ENCODE results near the gene KRT75. TPM values are rescaled to one million over a fixed set of nuclear protein-coding genes. Genes with fewer than 3 reads are reported as not detected.

KRT75 gene
- polyA plus RNA-seq, 1 donor from 2014 or later, result not detected

GRCh38 chr12:52418576-52419110 lies 15.5 kb downstream of the KRT75 start:
- no peak overlapping the region for H3K4me3 ChIP-seq (ENCODE audit: low read length)
- H3K9ac ChIP-seq (ENCODE audit: low read length), result no peak overlapping the region
- no peaks in the 10 kb centered on the region for H3F3A ChIP-seq (ENCODE audit: insufficient read depth, low read length, poor library complexity, severe bottlenecking)
- H3K27me3 ChIP-seq (ENCODE audit: insufficient read depth, low read depth, low read length), result no peaks in the 10 kb centered on the region
- H3K9me3 ChIP-seq (ENCODE audit: low read length), result no peaks in the 10 kb centered on the region
- H3K9me2 ChIP-seq (ENCODE audit: insufficient read depth, low read length), result no peaks in the 10 kb centered on the region
- no peak overlapping the region for H2AFZ ChIP-seq (ENCODE audit: low read depth, low read length)
- H3K79me2 ChIP-seq (replicated peaks; ENCODE audit: insufficient read depth, low read length), result no peaks in the 10 kb centered on the region
- H3K4me2 ChIP-seq (ENCODE audit: low read length), result no peak overlapping the region
- H3K36me3 ChIP-seq (ENCODE audit: insufficient read depth, low read length), result no peaks in the 10 kb centered on the region
- no peak overlapping the region for H3K27ac ChIP-seq (ENCODE audit: low read length)
- TF ChIP-seq RAD21 (conservative IDR thresholded peaks at IDR 0.05) (no peak), EP300 (conservative IDR thresholded peaks at IDR 0.05; ENCODE audit: poor library complexity, severe bottlenecking) (no peak), MXI1 (conservative IDR thresholded peaks at IDR 0.05; ENCODE audit: poor library complexity, severe bottlenecking) (no peak), POLR2AphosphoS5 (IDR thresholded peaks at IDR 0.05) (no peak), TAF1 (IDR thresholded peaks at IDR 0.05; ENCODE audit: low read depth) (no peak), SMC3 (conservative IDR thresholded peaks at IDR 0.05; ENCODE audit: poor library complexity) (no peak), EZH2 (IDR thresholded peaks at IDR 0.05; ENCODE audit: borderline replicate concordance, insufficient read depth, low read length, poor library complexity, severe bottlenecking) (no peak), CTCF (IDR thresholded peaks at IDR 0.05; ENCODE audit: poor library complexity, severe bottlenecking) (no peak)
- TF ChIP-seq, protein P1, sequence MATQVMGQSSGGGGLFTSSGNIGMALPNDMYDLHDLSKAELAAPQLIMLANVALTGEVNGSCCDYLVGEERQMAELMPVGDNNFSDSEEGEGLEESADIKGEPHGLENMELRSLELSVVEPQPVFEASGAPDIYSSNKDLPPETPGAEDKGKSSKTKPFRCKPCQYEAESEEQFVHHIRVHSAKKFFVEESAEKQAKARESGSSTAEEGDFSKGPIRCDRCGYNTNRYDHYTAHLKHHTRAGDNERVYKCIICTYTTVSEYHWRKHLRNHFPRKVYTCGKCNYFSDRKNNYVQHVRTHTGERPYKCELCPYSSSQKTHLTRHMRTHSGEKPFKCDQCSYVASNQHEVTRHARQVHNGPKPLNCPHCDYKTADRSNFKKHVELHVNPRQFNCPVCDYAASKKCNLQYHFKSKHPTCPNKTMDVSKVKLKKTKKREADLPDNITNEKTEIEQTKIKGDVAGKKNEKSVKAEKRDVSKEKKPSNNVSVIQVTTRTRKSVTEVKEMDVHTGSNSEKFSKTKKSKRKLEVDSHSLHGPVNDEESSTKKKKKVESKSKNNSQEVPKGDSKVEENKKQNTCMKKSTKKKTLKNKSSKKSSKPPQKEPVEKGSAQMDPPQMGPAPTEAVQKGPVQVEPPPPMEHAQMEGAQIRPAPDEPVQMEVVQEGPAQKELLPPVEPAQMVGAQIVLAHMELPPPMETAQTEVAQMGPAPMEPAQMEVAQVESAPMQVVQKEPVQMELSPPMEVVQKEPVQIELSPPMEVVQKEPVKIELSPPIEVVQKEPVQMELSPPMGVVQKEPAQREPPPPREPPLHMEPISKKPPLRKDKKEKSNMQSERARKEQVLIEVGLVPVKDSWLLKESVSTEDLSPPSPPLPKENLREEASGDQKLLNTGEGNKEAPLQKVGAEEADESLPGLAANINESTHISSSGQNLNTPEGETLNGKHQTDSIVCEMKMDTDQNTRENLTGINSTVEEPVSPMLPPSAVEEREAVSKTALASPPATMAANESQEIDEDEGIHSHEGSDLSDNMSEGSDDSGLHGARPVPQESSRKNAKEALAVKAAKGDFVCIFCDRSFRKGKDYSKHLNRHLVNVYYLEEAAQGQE (IDR thresholded peaks at IDR 0.05; ENCODE audit: borderline replicate concordance), result no peak
- H4K20me1 ChIP-seq (ENCODE audit: insufficient read depth), result no peaks in the 10 kb centered on the region

GRCh38 chr12:52417740-52418139 lies 16.4 kb downstream of the KRT75 start:
- Histone ChIP-seq H4K20me1 (ENCODE audit: insufficient read depth) (no peaks in the 10 kb centered on the region), H3K9me2 (ENCODE audit: insufficient read depth, low read length) (no peaks in the 10 kb centered on the region), H3K9me3 (ENCODE audit: low read length) (no peaks in the 10 kb centered on the region), H2AFZ (ENCODE audit: low read depth, low read length) (no peak overlapping the region), H3K27ac (ENCODE audit: low read length) (no peak overlapping the region), H3K4me3 (ENCODE audit: low read length) (no peak overlapping the region), H3K36me3 (ENCODE audit: insufficient read depth, low read length) (no peaks in the 10 kb centered on the region), H3K79me2 (replicated peaks; ENCODE audit: insufficient read depth, low read length) (no peaks in the 10 kb centered on the region), H3K27me3 (ENCODE audit: insufficient read depth, low read depth, low read length) (no peaks in the 10 kb centered on the region), H3K4me2 (ENCODE audit: low read length) (no peak overlapping the region), H3F3A (ENCODE audit: insufficient read depth, low read length, poor library complexity, severe bottlenecking) (no peaks in the 10 kb centered on the region), H3K9ac (ENCODE audit: low read length) (no peak overlapping the region)
- TF ChIP-seq CTCF (IDR thresholded peaks at IDR 0.05; ENCODE audit: poor library complexity, severe bottlenecking) (no peak), SMC3 (conservative IDR thresholded peaks at IDR 0.05; ENCODE audit: poor library complexity) (no peak), EP300 (conservative IDR thresholded peaks at IDR 0.05; ENCODE audit: poor library complexity, severe bottlenecking) (no peak), RAD21 (conservative IDR thresholded peaks at IDR 0.05) (no peak), POLR2AphosphoS5 (IDR thresholded peaks at IDR 0.05) (no peak), EZH2 (IDR thresholded peaks at IDR 0.05; ENCODE audit: borderline replicate concordance, insufficient read depth, low read length, poor library complexity, severe bottlenecking) (no peak), MXI1 (conservative IDR thresholded peaks at IDR 0.05; ENCODE audit: poor library complexity, severe bottlenecking) (no peak), TAF1 (IDR thresholded peaks at IDR 0.05; ENCODE audit: low read depth) (no peak)
- TF ChIP-seq, protein P1 (IDR thresholded peaks at IDR 0.05; ENCODE audit: borderline replicate concordance), result no peak

Data from neural cell (in vitro differentiated cells).